ENCODE results near the gene DPP10.

DNA sequence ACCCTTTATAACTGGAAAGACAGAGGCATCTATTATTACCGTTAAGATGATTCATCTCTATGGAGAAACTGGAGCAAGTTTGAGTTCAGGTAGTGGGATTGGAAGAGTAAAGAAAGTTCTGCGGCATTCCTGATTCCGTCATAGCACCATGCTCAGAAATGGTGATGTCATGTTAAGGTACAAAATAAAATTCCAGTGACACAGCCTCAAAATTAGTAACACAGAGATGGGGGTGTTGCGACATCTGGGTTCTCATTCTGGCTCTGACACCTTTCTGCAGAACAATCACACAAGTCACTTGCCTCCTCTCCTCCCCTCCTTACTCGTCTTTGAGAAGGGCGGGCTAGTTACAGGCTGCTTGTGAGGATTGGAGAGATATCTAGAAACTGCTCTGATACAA is 105.7 kb downstream of the DPP10 start:
- TF ChIP-seq, protein P1, sequence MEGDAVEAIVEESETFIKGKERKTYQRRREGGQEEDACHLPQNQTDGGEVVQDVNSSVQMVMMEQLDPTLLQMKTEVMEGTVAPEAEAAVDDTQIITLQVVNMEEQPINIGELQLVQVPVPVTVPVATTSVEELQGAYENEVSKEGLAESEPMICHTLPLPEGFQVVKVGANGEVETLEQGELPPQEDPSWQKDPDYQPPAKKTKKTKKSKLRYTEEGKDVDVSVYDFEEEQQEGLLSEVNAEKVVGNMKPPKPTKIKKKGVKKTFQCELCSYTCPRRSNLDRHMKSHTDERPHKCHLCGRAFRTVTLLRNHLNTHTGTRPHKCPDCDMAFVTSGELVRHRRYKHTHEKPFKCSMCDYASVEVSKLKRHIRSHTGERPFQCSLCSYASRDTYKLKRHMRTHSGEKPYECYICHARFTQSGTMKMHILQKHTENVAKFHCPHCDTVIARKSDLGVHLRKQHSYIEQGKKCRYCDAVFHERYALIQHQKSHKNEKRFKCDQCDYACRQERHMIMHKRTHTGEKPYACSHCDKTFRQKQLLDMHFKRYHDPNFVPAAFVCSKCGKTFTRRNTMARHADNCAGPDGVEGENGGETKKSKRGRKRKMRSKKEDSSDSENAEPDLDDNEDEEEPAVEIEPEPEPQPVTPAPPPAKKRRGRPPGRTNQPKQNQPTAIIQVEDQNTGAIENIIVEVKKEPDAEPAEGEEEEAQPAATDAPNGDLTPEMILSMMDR (IDR thresholded peaks at IDR 0.05): no peak
- TF ChIP-seq POLR2A (IDR thresholded peaks at IDR 0.05) (no peak), EP300 (IDR thresholded peaks at IDR 0.05) (no peak)
